Daoy (cell line): Measurements from ENCODE around the gene SINHCAF. TPM values are rescaled to one million over a fixed set of nuclear protein-coding genes. Genes with fewer than 3 reads are reported as not detected.
"Not testable (repeated sequence)": the region's sequence is repeated elsewhere in the genome, so short reads cannot be mapped to it uniquely, and the experiment has no call there.

Experiments
- DNase-seq: peaks from one replicate; pipeline ENCODE4 v3.0.0-alpha.2; 2015; ENCODE audit warnings: low read depth
- total RNA-seq: library from RNA; depleted of rRNA; stranded (reverse); fragments of >200 nt; shearing (Covaris generic); gene quantifications from 2 replicates; pipeline ENCODE4 v1.2.3, GENCODE V29; 2014

Gene SINHCAF
- total RNA-seq, 1 experiment from 2014 or later, result 155 TPM

GRCh38 chr12:31265722-31266121 lies 60.2 kb downstream of the SINHCAF start:
- no peak for DNase-seq

- no peak for DNase-seq
Measured at GRCh38 chr12:31263661-31264060, 62.3 kb downstream of the SINHCAF start.

DNA sequence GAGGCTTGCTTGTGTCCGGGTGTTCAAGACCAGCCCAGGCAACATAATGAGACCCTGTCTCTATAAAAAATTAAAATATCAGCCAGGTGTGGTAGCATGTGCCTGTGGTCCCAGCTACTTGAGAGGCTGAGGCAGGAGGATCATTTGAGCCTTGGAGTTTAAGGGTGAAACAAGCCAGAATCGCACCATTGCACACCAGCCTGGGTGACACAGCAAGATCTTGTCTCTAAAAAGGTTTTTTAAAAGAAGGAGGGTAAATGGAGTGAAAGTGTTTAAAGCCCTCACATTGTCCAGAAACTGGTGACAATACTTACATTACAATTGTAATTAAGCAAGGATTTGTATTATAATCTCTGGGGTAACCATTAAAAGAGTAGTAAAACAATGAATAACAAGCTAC lies 64.2 kb downstream of the SINHCAF start:
- no peak for DNase-seq

GRCh38 chr12:31260840-31261239 lies 65.1 kb downstream of the SINHCAF start:
- DNase-seq, result no peak

DNA sequence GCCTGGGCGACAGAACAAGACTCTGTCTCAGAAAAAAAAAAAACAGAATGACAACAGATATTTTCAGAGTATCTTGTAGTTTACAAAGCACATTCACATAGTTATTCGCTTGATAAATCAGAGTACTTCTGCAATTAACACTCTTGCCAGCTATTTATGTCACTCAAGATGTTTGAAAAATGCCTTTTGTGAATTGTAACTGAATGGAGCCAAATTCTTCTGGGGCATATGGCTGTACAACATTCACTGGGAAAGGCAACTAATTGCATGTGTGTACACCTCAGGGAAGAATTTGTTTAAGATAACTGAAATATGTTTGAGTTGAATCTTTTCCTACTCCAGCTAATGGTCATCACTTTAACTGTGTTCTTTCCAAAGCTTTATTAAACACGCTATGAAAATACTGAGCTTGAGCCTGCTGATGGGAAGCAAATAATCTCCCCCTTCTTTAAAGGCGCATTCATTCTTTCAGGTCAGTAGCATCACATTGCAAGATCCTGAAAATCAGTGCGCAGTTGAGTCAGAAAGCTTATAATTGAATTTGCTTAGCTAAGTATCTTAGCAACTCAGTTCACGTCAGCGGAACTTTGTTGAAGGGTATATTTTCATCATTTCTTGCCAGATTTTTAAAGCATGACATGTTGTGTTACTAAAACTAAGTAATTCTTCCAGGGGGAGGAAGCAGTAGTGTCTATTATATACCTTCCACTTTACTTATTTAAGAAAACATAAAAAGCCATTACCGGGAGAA lies 66.6 kb downstream of the SINHCAF start:
- DNase-seq, result no peak

- DNase-seq, result no peak
Measured at GRCh38 chr12:31257784-31258183, 68.2 kb downstream of the SINHCAF start.

GRCh38 chr12:31251707-31252611 lies 74.0 kb downstream of the SINHCAF start:
- DNase-seq, result not testable (repeated sequence)

DNA sequence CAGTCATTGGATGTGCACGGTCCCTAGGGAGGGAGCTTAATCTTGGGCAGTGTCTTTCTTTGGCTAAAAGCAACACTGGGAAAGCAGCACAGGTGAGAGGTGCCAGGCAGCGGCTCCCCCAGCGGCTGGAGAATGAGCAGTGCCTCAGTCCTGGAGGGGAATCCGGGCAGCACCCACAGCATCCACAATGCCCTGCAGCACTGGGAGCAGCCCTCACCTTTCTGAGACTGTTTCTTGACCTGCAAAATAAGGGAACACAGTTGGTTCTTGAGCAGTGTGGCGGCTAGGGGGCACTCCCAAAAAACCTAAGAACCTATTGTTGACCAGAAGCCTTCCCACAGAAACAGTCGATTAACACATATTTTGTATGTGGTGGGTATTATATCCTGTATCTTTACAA lies 75.8 kb downstream of the SINHCAF start:
- DNase-seq, result no peak

GRCh38 chr12:31249356-31249755 lies 76.6 kb downstream of the SINHCAF start:
- DNase-seq, result no peak

DNA sequence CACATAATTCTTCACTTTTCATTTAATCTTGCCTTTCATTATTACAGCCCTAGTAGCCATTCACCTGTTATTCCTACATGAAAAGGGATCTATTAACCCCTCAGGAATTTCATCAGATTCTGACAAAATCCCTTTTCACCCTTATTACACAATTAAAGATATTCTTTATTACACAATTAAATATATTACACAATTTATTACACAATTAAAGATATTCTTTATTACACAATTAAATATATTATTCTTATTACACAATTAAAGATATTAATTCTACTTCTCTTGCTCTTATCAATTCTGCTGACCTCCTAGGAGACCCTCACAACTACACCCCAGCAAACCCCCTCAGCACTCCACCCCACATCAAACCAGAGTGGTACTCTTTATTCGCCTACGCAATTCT lies 77.1 kb downstream of the SINHCAF start:
- no peak for DNase-seq

GRCh38 chr12:31248337-31248736 lies 77.6 kb downstream of the SINHCAF start:
- DNase-seq, result no peak

DNA sequence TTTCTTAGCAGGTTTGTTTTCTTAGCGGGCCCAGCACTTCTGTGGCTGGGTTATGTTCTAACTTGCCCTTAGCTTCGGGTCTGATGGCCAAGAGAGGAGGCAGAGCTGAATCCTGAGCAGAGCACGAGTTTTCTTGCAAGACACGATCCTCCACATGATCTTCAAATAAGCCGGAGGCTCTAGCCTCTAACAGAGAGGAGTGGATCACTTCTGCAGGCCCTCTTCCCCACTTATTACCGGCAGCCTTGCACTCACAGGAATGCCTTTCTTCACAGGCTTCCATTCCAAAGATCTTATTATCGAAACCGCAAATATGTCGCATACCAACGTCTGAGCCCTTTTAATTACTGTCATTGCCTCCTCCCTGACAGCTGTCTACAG lies 79.5 kb downstream of the SINHCAF start:
- peak; percentile 56 for DNase-seq

DNA sequence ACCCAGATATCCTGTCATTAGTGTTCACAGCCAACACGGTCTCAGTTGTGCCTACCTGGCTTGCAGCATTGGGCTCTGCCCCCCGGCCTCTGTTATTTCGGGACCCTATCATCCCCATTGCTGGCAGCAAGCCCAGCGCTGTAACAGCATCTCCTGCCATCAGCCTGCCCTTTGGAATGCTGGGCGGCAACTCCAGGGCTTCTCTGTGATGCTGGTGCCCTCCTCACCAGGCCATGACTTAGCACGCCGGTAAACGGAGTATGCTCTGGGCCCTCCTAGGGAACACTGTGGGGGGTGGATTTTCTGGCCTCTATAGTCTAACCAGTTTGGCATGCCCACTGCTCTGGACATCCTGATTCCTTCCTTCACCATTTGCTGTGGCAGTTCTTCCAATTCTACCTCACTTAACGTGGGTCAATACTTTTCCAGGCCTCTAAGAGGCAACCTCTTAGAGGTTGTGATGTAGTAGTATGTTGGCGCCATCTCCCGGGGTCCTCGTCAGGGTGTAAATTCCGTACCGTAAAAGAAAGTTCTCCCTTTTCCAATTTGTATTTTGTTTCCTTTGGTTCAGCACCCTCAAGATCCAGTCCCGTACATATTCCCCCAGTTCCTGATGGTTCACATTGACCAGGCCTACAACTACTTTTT lies 80.0 kb downstream of the SINHCAF start:
- peak; percentile 57 for DNase-seq

GRCh38 chr12:31242418-31242817 lies 83.5 kb downstream of the SINHCAF start:
- DNase-seq, result not testable (repeated sequence)

DNA sequence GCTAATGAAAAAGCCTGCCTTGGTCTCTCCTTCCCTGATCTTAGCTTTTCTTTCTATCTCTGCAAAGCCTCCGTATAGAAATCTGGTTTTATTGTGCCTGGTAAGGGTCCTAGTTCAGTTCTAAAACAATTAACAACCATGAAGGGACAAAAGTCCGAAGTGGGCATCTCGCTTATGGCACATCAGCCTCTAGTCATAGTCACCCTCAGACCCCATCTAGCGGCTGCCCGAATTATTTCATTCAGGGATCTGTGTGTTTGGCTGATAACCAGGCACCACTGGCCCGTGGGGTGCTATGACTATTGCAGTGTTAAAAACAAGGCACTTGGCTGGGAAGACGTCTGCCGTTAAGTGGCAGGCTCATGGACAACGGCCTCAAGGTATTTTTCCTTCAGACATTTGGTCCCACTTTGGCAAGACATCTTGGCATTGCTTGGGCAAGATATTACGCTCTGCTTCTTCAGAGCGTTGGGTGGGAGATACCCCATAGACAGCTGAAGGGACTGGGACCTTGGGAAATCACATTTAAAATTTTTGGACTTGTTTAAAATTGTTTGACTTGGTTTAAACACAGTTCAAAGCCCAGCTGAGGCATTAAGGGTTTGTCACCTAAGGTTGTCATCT lies 87.1 kb downstream of the SINHCAF start:
- peak; percentile 73 for DNase-seq

DNA sequence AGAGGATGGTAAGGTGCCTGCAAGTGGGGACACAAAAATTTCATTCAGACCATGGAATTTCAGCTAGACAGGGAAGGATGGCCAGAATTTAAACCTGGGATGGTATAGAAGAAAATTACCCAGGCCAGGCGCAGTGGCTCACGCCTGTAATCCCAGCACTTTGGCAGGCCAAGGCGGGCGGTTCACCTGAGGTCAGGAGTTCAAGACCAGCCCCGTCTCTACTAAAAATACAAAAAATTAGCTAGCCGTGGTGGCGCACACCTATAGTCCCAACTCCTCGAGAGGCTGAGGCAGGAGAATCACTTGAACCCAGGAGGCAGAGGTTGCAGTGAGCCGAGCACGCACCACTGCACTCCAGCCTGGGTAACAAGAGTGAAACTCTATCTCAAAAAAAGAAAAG lies 87.6 kb downstream of the SINHCAF start:
- DNase-seq, result not testable (repeated sequence)

- no peak for DNase-seq
Measured at GRCh38 chr12:31236998-31237637, 88.8 kb downstream of the SINHCAF start.

- peak; percentile 31 for DNase-seq
Measured at GRCh38 chr12:31235868-31236395, 90.0 kb downstream of the SINHCAF start.

DNA sequence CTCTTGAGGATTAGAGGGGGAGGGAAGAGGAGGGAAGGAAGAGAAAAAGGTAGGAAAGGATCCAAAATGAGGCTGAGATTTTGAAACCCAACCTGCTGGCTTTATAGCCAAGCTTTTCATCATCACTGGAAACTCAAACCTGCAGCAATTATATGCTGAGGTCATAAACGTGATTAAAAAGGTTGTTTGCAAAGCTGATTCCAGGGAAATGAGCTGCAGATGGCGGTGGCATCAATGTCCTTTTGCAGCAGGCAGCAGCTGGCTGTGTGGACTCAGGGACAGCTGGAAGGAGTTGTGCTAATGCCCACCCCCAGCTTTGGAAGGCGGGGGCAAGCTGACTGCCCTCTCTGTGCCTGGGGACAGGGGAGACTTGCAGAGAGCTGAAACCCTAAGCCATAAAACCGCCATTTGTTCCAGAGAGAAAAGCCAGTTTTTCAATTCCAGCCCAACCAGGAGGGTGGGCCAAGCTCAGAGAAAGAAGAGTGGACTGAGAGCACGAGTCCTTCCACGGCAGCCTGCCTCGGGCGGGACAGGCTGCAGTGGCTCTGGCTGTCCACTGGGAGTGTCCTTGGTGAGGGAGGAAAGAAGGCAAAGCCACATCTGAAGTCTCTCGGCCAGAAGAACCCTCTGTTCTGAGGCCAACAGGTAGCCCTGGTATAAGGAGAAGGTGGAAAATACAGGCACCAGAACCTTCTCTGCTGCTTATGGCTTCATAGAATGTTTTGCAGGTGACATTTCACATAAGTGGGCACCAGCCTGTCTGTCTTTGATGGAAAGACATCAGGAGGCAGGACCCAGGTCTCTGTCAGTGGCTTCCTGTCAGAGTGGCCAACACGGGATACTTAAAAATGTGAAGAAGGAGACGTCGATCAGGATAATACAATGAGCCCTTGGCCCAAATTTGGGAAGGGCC lies 90.7 kb downstream of the SINHCAF start:
- peak; percentile 54 for DNase-seq
